ENCODE data around the gene ZNF804A. TPM values are rescaled to one million over a fixed set of nuclear protein-coding genes. Genes with fewer than 3 reads are reported as not detected.

Gene ZNF804A
- total RNA-seq, 3 donors from 2014 or later: under 0.01 to 0.29 (median 0.16) TPM

DNA sequence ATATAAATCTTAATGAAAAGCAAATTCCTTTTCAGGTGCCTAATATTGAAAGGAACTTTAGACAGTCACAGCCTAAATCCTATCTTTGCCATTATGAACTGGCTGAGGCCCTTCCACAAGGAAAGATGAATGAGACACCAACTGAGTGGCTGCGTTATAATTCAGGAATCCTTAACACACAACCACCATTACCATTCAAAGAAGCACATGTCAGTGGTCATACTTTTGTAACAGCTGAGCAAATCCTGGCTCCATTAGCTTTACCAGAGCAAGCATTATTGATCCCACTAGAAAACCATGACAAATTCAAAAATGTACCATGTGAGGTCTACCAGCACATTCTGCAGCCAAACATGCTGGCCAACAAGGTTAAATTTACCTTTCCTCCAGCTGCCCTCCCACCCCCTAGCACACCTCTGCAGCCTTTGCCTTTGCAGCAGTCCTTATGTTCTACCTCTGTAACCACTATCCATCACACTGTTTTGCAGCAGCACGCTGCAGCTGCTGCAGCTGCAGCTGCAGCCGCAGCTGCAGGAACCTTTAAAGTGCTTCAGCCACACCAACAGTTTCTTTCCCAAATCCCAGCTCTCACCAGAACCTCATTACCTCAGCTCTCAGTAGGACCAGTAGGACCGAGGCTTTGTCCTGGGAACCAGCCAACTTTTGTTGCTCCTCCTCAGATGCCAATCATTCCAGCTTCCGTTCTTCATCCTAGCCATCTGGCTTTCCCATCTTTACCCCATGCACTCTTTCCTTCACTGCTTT lies 340.1 kb downstream of the ZNF804A start:
- H3K9me3 ChIP-seq: no peaks in the 10 kb centered on the region

DNA sequence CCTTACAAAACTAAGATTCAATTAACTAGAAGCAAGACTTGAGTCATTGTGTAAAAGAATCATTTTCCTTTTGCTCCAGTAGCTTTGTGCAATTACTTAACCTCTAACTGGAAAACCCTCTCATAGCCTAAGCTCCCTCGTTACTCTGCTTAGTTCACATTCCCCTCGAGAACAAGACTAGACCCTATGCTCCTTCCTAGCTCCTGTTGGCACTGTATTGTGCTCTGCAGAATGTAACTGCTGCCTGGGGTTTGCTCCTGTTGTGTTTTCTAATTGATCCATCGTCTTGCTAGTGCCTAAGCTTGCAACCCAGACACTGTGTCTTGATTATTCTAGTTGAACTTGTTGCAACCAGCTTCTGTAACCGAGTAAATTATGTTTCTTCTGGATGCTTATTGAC lies 347.0 kb downstream of the ZNF804A start:
- Histone ChIP-seq H3K27me3 (no peaks in the 10 kb centered on the region), H3K4me3 (no peak overlapping the region), H3K27ac (no peak overlapping the region), H3K4me1 (no peaks in the 10 kb centered on the region), H3K36me3 (no peaks in the 10 kb centered on the region), H3K9me3 (no peaks in the 10 kb centered on the region)
- DNase-seq (ENCODE audit: low spot score in 2 of 2): no peak
- TF ChIP-seq POLR2A (IDR thresholded peaks at IDR 0.05) (no peak), POLR2AphosphoS5 (IDR thresholded peaks at IDR 0.05) (no peak)
- TF ChIP-seq, protein P1, sequence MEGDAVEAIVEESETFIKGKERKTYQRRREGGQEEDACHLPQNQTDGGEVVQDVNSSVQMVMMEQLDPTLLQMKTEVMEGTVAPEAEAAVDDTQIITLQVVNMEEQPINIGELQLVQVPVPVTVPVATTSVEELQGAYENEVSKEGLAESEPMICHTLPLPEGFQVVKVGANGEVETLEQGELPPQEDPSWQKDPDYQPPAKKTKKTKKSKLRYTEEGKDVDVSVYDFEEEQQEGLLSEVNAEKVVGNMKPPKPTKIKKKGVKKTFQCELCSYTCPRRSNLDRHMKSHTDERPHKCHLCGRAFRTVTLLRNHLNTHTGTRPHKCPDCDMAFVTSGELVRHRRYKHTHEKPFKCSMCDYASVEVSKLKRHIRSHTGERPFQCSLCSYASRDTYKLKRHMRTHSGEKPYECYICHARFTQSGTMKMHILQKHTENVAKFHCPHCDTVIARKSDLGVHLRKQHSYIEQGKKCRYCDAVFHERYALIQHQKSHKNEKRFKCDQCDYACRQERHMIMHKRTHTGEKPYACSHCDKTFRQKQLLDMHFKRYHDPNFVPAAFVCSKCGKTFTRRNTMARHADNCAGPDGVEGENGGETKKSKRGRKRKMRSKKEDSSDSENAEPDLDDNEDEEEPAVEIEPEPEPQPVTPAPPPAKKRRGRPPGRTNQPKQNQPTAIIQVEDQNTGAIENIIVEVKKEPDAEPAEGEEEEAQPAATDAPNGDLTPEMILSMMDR (IDR thresholded peaks at IDR 0.05): no peak
- intact Hi-C loops (cut with DNase I; ENCODE audit: low total_unique reads): no loop called here

More for the DNA sequence above, 340.1 kb downstream of the ZNF804A start:
- intact Hi-C loops (cut with DNase I; ENCODE audit: low total_unique reads): no loop called here
- no peaks in the 10 kb centered on the region for H3K4me1 ChIP-seq
- H3K36me3 ChIP-seq: no peaks in the 10 kb centered on the region
- TF ChIP-seq, protein P1 (IDR thresholded peaks at IDR 0.05): no peak
- no peak for TF ChIP-seq POLR2A (IDR thresholded peaks at IDR 0.05)
- no peak for TF ChIP-seq POLR2AphosphoS5 (IDR thresholded peaks at IDR 0.05)
- H3K27me3 ChIP-seq: no peaks in the 10 kb centered on the region
- DNase-seq (ENCODE audit: low spot score in 2 of 2): no peak
- no peak overlapping the region for H3K27ac ChIP-seq
- no peak overlapping the region for H3K4me3 ChIP-seq

GRCh38 chr2:184945824-184946223 lies 347.5 kb downstream of the ZNF804A start:
- DNase-seq (ENCODE audit: low spot score in 2 of 2): no peak
- Histone ChIP-seq H3K27me3 (no peaks in the 10 kb centered on the region), H3K36me3 (no peaks in the 10 kb centered on the region), H3K27ac (no peak overlapping the region), H3K4me1 (no peaks in the 10 kb centered on the region), H3K4me3 (no peak overlapping the region), H3K9me3 (no peaks in the 10 kb centered on the region)
- TF ChIP-seq POLR2A (IDR thresholded peaks at IDR 0.05) (no peak), POLR2AphosphoS5 (IDR thresholded peaks at IDR 0.05) (no peak)
- TF ChIP-seq, protein P1 (IDR thresholded peaks at IDR 0.05): no peak
- intact Hi-C loops (cut with DNase I; ENCODE audit: low total_unique reads): no loop called here

- Histone ChIP-seq H3K27me3 (no peaks in the 10 kb centered on the region), H3K36me3 (no peaks in the 10 kb centered on the region), H3K27ac (no peak overlapping the region), H3K4me1 (no peaks in the 10 kb centered on the region), H3K9me3 (peaks cover 0 to 1% of the 10 kb centered on the region in 2 donors), H3K4me3 (no peak overlapping the region)
- intact Hi-C loops (cut with DNase I; ENCODE audit: low total_unique reads): no loop called here
- no peak for TF ChIP-seq POLR2A (IDR thresholded peaks at IDR 0.05)
- no peak for TF ChIP-seq POLR2AphosphoS5 (IDR thresholded peaks at IDR 0.05)
- TF ChIP-seq, protein P1 (IDR thresholded peaks at IDR 0.05): no peak
- no peak for DNase-seq (ENCODE audit: low spot score in 2 of 2)
Observed at GRCh38 chr2:184956856-184957255, 358.5 kb downstream of the ZNF804A start.

DNA sequence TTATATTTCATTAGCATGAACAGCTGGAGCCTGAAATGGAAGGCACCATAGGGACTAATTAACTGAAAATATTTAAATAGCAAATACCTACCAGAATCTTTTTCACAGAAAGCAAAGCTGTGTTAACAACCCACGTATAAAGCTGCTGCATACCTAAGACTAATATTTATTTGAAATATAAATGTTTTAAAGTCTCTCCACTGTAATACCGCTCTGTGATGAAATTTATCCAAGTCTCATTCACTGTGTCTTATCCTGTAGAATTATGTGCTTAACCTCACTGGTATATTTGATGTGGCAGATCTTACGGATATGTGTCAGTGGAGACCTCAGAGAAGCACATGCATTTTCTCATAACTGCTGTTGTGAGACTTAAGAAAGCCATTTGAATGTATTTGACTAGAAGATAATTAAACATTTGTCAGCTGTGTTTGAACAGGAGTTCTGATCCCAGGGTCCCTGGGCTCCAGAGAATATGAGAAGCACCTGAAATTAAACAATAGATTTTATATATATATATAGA lies 373.3 kb downstream of the ZNF804A start:
- H3K27me3 ChIP-seq: no peaks in the 10 kb centered on the region
- intact Hi-C loops (cut with DNase I; ENCODE audit: low total_unique reads): no loop called here

More for the DNA sequence above, 373.3 kb downstream of the ZNF804A start:
- H3K4me1 ChIP-seq: no peaks in the 10 kb centered on the region
- H3K27ac ChIP-seq: no peak overlapping the region
- no peaks in the 10 kb centered on the region for H3K9me3 ChIP-seq
- no peak overlapping the region for H3K4me3 ChIP-seq
- TF ChIP-seq, protein P1 (IDR thresholded peaks at IDR 0.05): no peak
- no peak for TF ChIP-seq POLR2AphosphoS5 (IDR thresholded peaks at IDR 0.05)
- TF ChIP-seq POLR2A (IDR thresholded peaks at IDR 0.05): no peak
- no peaks in the 10 kb centered on the region for H3K36me3 ChIP-seq
- no peak for DNase-seq (ENCODE audit: low spot score in 2 of 2)
